ENCODE data around the gene ACTG1.
A peak's percentile ranks its signal among the peaks of the same experiment; 100 is the strongest.

Gene ACTG1

GRCh38 chr17:81537856-81538555 is 25.4 kb upstream of the ACTG1 start:
- Histone ChIP-seq H3K27me3 (ENCODE audit: control insufficient read depth in 3 of 3, insufficient read depth in 3 of 3, low read depth in 1 of 3, low read length in 3 of 3) (peaks cover 0 to 16% (median 6%) of the 10 kb centered on the region in 3 experiments), H3K27ac (replicated peaks; ENCODE audit: low read length) (no peak overlapping the region), H2BK15ac (ENCODE audit: low read length) (peak overlapping the region; percentile 63), H4K91ac (ENCODE audit: low read depth, low read length, poor library complexity) (no peak overlapping the region), H3K4me2 (ENCODE audit: insufficient read depth, low read length, poor library complexity, severe bottlenecking) (no peak overlapping the region), H2AFZ (ENCODE audit: low read length) (no peak overlapping the region), H3K23ac (ENCODE audit: low read depth, low read length, poor library complexity) (peak overlapping the region; percentile 89), H4K8ac (ENCODE audit: low read depth, low read length) (no peak overlapping the region), H3K4ac (ENCODE audit: low read length) (no peak overlapping the region), H2AK5ac (ENCODE audit: low read depth, low read length) (peak overlapping the region; percentile 94), H3K9ac (ENCODE audit: low read depth, low read length, poor library complexity) (peak overlapping the region; percentile 70), H3K79me1 (ENCODE audit: low read depth, low read length) (peaks cover 3% of the 10 kb centered on the region), H2BK5ac (ENCODE audit: low read length) (peak overlapping the region; percentile 19), H3K9me3 (replicated peaks in 1 of 2; ENCODE audit: control insufficient read depth in 2 of 2, insufficient read depth in 1 of 2, low read depth in 1 of 2, low read length in 2 of 2) (no peaks in the 10 kb centered on the region), H3K36me3 (replicated peaks in 1 of 2; ENCODE audit: control insufficient read depth in 2 of 2, insufficient read depth in 2 of 2, low read length in 2 of 2) (peaks cover 9 to 31% of the 10 kb centered on the region in 2 donors), H3K14ac (ENCODE audit: low read length) (peak overlapping the region; percentile 56), H2BK12ac (ENCODE audit: low read length) (no peak overlapping the region), H3K18ac (ENCODE audit: low read length) (peak overlapping the region; percentile 95), H3K4me1 (ENCODE audit: control insufficient read depth in 2 of 2, insufficient read depth in 1 of 2, low read depth in 1 of 2, low read length in 2 of 2) (peaks cover 2 to 6% of the 10 kb centered on the region in 2 donors), H3K4me3 (ENCODE audit: low read length in 2 of 2) (no peak overlapping the region), H2BK120ac (ENCODE audit: low read depth, low read length) (no peak overlapping the region)
- no peak for DNase-seq (ENCODE audit: low spot score)
- no CpG with 5 or more reads among the region's 26 CpGs for WGBS, 2 donors (ENCODE audit: extremely low coverage in 2 of 2, insufficient read length in 2 of 2, insufficient replicate concordance in 1 of 2)

DNA sequence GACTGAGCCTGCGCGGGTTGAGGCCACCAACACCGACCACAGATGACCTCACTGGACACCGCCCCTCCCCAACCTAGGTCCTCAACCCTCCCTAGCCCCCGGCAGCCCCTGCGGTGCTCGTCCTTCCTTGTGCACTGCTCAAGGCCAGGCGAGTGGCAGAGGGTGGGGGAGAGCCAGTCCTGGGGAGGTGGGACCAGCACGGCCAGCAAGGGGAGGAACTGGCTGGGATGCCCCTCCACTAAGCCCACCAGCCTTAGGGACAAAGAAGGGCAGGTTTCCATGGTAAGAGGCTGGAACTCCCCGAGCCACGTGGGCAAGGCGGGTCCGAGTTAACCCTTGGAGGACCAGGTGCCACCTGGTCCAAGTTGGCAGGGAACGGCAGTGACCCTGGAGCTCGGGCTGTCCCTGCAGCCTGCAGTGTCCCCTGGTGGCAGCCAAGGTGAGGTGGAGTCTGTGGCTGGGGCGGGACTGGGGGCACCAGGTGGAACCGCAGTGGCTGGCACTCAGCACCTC is 24.8 kb upstream of the ACTG1 start:
- Histone ChIP-seq H3K4ac (ENCODE audit: low read length) (no peak overlapping the region), H2AK5ac (ENCODE audit: low read depth, low read length) (peak overlapping the region; percentile 94), H3K9me3 (replicated peaks in 1 of 2; ENCODE audit: control insufficient read depth in 2 of 2, insufficient read depth in 1 of 2, low read depth in 1 of 2, low read length in 2 of 2) (peaks cover 0 to 2% of the 10 kb centered on the region in 2 donors), H4K8ac (ENCODE audit: low read depth, low read length) (no peak overlapping the region), H2BK15ac (ENCODE audit: low read length) (peak overlapping the region; percentile 85), H3K79me1 (ENCODE audit: low read depth, low read length) (peaks cover 2% of the 10 kb centered on the region), H2AFZ (ENCODE audit: low read length) (no peak overlapping the region), H3K18ac (ENCODE audit: low read length) (peak overlapping the region; percentile 95), H3K4me3 (ENCODE audit: low read length in 2 of 2) (no peak overlapping the region), H2BK120ac (ENCODE audit: low read depth, low read length) (no peak overlapping the region), H3K4me2 (ENCODE audit: insufficient read depth, low read length, poor library complexity, severe bottlenecking) (peak overlapping the region; percentile 43), H3K27me3 (ENCODE audit: control insufficient read depth in 3 of 3, insufficient read depth in 3 of 3, low read depth in 1 of 3, low read length in 3 of 3) (peaks cover 0 to 18% (median 6%) of the 10 kb centered on the region in 3 experiments), H2BK12ac (ENCODE audit: low read length) (no peak overlapping the region), H3K4me1 (ENCODE audit: control insufficient read depth in 2 of 2, insufficient read depth in 1 of 2, low read depth in 1 of 2, low read length in 2 of 2) (peaks cover 2 to 6% of the 10 kb centered on the region in 2 donors), H4K91ac (ENCODE audit: low read depth, low read length, poor library complexity) (no peak overlapping the region), H3K14ac (ENCODE audit: low read length) (peak overlapping the region; percentile 56), H2BK5ac (ENCODE audit: low read length) (peak overlapping the region; percentile 19), H3K9ac (ENCODE audit: low read depth, low read length, poor library complexity) (peak overlapping the region; percentile 86), H3K27ac (replicated peaks; ENCODE audit: low read length) (no peak overlapping the region), H3K23ac (ENCODE audit: low read depth, low read length, poor library complexity) (peak overlapping the region; percentile 89), H3K36me3 (replicated peaks in 1 of 2; ENCODE audit: control insufficient read depth in 2 of 2, insufficient read depth in 2 of 2, low read length in 2 of 2) (peaks cover 3 to 25% of the 10 kb centered on the region in 2 donors)
- DNase-seq (ENCODE audit: low spot score): no peak
- WGBS, 2 donors (ENCODE audit: extremely low coverage in 2 of 2, insufficient read length in 2 of 2, insufficient replicate concordance in 1 of 2): no CpG with 5 or more reads among the region's 17 CpGs

GRCh38 chr17:81536299-81537290 is 24.0 kb upstream of the ACTG1 start:
- Histone ChIP-seq H2BK120ac (ENCODE audit: low read depth, low read length) (peak overlapping the region; percentile 54), H3K4me3 (ENCODE audit: low read length in 2 of 2) (no peak overlapping the region), H3K27me3 (ENCODE audit: control insufficient read depth in 3 of 3, insufficient read depth in 3 of 3, low read depth in 1 of 3, low read length in 3 of 3) (peaks cover 0 to 18% (median 6%) of the 10 kb centered on the region in 3 experiments), H3K4ac (ENCODE audit: low read length) (no peak overlapping the region), H2AFZ (ENCODE audit: low read length) (no peak overlapping the region), H2AK5ac (ENCODE audit: low read depth, low read length) (peak overlapping the region; percentile 94), H3K4me1 (ENCODE audit: control insufficient read depth in 2 of 2, insufficient read depth in 1 of 2, low read depth in 1 of 2, low read length in 2 of 2) (peaks cover 2 to 6% of the 10 kb centered on the region in 2 donors), H2BK5ac (ENCODE audit: low read length) (peak overlapping the region; percentile 39), H3K4me2 (ENCODE audit: insufficient read depth, low read length, poor library complexity, severe bottlenecking) (peak overlapping the region; percentile 43), H3K9me3 (replicated peaks in 1 of 2; ENCODE audit: control insufficient read depth in 2 of 2, insufficient read depth in 1 of 2, low read depth in 1 of 2, low read length in 2 of 2) (peaks cover 0 to 2% of the 10 kb centered on the region in 2 donors), H3K23ac (ENCODE audit: low read depth, low read length, poor library complexity) (peak overlapping the region; percentile 89), H2BK12ac (ENCODE audit: low read length) (peak overlapping the region; percentile 41), H3K36me3 (replicated peaks in 1 of 2; ENCODE audit: control insufficient read depth in 2 of 2, insufficient read depth in 2 of 2, low read length in 2 of 2) (peaks cover 2 to 20% of the 10 kb centered on the region in 2 donors), H3K79me1 (ENCODE audit: low read depth, low read length) (peaks cover 2% of the 10 kb centered on the region), H3K27ac (replicated peaks; ENCODE audit: low read length) (no peak overlapping the region), H3K14ac (ENCODE audit: low read length) (peak overlapping the region; percentile 21), H3K9ac (ENCODE audit: low read depth, low read length, poor library complexity) (peak overlapping the region; percentile 70), H4K8ac (ENCODE audit: low read depth, low read length) (peak overlapping the region; percentile 3), H4K91ac (ENCODE audit: low read depth, low read length, poor library complexity) (no peak overlapping the region), H3K18ac (ENCODE audit: low read length) (peak overlapping the region; percentile 95), H2BK15ac (ENCODE audit: low read length) (peak overlapping the region; percentile 85)
- WGBS, 2 donors (ENCODE audit: extremely low coverage in 2 of 2, insufficient read length in 2 of 2, insufficient replicate concordance in 1 of 2): no CpG with 5 or more reads among the region's 89 CpGs
- DNase-seq (ENCODE audit: low spot score): no peak

Data from neuronal stem cell (in vitro differentiated cells).